C1 segment of cervical spinal cord (tissue), 14 donors: ENCODE measurements around the gene LMO2.
"Not testable (repeated sequence)": the region's sequence is repeated elsewhere in the genome, so short reads cannot be mapped to it uniquely, and the experiment has no call there.

Source experiments
- DNase-seq, 14 donors: peaks; one replicate each; lab custom pipeline; 2025; lab: John Stamatoyannopoulos, UW

Gene LMO2

GRCh38 chr11:33891714-33892327 lies at the start of gene LMO2:
LMO2 (minus strand) TSS chr11:33892076; CDS start chr11:33869716, 22,360 bp downstream.
- DNase-seq, result peak in 5 of 14 donors; percentile 26 to 59 (median 39)

DNA sequence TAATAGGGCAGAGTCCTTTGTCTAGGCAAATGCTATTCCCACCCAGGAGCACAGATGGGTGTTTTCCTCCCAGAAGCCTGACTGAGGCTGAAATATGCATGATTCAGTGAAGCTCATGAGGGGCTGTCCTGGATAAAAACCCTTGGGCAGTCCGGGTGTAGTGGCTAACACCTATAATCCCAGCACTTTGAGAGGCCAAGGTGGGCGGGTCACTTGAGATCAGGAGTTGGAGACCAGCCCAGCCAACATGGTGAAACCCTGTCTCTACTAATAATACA lies 48.6 kb upstream of the LMO2 start:
- no peak for DNase-seq

DNA sequence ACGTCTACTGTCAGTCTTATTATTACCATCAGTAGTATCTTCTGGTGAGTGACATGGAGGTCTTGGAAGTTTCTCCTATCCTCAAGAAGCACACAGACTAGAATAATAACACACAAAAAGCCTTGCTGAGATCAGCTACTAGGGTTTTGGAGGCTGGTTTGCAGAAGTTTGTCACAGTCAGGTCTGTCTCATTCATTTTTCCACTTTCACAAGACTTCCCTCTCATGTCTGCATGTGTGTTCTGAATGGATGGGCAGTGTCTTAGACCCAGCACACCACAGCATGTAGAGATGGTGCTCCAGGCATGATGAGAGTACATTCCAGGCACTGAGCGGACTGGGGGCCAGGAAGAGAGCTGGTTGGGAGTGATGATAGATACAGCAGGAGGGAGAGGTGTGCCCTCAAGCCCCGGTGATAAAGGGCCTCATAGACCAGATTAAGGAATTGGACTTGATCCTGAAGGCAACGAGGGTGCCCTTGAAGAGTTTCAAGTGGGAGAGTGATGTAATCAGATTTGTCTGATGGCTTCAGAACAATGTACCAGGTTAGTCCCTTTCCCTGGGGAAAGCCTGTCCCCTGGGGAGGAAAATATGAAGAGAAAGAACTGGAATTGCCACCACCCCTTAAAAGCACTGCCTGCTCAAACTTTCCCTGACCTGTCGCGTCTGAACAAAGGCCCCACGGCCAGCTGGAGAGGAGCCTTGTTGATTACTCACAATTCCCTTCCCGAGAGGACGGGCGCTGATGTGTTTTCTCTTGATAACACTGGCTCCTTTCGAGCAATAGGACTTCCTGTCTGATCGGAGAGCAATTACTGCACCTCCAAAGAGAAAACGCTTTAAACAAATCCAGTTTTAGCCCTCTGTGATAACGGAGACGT lies 45.1 kb upstream of the LMO2 start:
- DNase-seq, result no peak

DNA sequence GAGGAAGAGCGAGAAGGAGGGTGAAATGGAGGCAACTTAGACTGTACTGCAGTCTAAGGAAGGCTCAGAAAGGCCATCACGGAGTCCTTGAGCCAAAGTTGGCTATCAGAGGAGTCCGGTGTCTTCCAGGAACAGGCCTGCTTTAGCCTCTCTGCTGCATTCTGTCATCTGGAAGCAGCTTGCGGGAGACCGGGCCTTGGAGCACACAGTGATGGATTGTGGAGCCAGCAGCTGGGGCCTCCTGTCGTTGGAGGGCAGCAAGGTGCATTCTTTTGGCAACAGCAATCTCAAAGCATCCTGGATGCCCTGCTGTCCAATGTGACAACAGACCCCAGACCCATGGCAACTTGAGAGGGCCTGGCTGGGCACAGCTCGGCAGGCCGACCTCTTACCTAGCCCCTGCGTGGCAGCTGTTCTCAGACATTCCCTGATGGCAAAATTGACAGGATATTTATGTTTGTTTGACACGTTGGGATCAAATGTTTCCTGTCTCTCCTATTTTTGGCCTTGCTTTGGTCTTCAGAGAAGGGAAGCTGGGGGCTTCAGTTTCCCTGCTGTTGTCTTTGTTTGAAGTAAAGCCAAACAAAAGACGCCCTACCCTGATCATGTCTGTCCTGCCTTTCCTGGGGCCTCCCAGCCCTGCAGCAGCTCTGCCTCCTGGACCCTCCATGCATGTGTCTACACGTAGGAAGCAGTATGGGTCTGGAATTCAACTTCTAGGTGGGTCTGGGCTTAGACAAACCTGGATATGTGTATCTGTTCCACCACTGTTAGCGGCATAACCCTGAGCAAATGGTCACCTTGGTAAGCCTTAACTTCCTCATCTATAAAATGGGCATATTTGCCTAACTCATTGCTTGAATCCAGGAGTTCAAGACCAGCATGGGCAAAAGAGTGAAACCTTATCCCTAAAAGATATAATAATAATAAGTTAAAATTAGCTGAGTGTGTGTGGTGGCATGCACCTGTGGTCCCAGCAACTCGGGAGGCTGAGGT lies 43.9 kb upstream of the LMO2 start:
- no peak for DNase-seq

GRCh38 chr11:33935005-33935404 lies 43.1 kb upstream of the LMO2 start:
- no peak for DNase-seq

DNA sequence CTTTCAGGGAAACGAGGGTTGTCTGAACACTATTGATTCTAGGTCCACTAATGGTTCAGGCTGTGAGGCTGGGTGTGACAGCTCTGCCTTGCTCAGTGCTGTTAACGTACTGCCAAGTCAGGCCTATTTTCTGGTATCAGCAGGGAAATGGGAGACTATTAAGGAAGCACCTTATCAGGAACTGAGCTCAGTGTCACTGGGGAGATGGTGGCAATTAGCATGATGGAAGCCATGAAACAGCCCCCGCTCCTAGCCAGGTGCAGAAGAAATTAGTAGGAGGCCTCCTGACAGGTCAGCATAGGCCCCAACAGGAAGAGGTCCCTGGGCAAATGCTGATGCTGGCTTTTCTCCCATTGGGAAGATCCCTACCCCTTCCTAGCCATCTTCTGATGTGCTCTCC lies 42.6 kb upstream of the LMO2 start:
- DNase-seq, result no peak

GRCh38 chr11:33933602-33934001 lies 41.7 kb upstream of the LMO2 start:
- no peak for DNase-seq

DNA sequence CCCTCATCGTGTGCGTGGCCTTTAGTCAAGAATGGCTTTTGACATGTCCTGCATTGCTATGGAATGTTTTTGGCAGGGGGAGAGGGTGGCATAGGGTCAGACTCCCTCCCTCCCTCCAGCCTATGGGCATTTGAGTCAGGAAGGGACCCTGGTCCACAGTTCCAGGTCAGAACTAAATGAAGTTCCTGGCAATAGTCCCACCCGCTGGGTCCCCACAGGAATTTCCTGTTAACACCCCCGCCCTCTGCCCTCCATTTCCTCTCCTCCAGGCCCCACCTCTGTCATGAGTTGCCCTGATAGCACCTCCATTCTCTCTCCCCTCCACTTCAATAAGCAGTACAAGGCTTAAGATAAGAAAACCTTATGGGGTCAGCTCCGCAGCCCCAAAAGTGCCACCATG lies 40.8 kb upstream of the LMO2 start:
- no peak for DNase-seq

DNA sequence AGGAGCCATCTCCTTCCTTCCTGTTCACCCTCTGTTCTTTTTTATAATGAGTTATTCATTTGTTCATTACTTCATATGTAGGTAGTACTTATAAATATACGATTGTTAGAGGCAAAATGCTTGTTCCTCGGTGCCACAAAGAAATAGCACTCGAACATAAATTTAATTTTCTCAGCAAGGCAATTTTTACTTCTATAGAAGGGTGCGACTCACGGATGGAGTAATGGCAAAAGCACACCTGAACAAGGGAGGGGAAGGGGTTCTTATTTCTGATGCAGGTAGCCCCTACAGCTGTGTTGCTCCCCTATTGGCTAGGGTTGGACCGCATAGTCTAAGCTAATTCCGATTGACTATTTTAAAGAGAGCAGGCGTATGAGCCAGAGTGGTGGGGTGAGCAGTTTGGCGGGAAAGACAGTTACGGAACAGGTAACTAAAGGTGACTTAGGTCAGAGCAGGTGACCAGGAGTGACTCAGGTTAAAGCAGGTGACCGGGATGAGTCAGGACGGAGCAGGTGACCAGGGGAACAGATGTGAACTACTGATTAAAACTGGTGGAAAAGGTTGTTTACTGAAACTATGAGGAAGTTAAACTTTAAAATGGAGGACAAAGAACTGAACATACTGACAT lies 40.0 kb upstream of the LMO2 start:
- not testable (repeated sequence) for DNase-seq

GRCh38 chr11:33931067-33931466 lies 39.2 kb upstream of the LMO2 start:
- DNase-seq, result no peak

- peak in 4 of 14 donors; percentile 6 to 28 (median 12) for DNase-seq
Measured at GRCh38 chr11:33930317-33931021, 38.6 kb upstream of the LMO2 start.

GRCh38 chr11:33928564-33928963 lies 36.7 kb upstream of the LMO2 start:
- no peak for DNase-seq

GRCh38 chr11:33926671-33927552 lies 35.0 kb upstream of the LMO2 start:
- no peak for DNase-seq

DNA sequence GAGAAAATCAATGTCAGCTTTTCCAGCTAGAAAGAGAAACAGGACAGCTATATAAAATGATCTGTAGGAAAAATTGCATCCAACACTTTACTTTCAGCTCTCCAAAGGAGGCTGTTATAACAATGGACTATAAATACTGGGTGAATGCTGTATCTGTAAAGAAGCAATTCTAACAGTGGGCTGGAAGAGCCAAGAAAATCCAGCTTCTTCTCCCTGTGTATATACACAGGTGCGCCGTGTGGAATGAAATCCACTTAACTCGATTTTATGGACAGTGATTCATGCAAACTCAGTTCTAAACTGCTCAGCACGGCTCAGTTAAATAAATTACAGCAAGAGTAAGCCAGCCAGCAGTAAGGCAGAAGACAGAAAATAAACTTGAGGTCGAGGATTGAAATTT lies 32.5 kb upstream of the LMO2 start:
- DNase-seq, result no peak

DNA sequence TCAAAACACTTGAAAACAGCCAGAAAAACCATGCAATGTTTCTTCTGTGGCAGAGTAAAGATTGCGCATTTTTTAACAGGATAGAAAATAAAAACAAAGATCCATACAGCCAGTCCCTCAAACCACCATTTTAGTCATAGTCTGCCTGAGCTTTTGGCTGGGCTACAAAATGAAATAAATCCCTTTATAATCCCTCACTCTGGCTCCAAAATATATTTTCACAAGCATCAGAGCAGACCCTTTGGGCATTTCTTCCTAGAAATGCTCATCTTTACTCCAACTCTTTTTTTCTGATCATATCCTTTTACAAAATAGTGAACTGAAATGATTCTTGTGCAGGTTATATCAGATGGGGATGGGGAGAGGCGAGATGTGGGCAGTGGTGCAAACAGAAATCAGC lies 31.8 kb upstream of the LMO2 start:
- no peak for DNase-seq

DNA sequence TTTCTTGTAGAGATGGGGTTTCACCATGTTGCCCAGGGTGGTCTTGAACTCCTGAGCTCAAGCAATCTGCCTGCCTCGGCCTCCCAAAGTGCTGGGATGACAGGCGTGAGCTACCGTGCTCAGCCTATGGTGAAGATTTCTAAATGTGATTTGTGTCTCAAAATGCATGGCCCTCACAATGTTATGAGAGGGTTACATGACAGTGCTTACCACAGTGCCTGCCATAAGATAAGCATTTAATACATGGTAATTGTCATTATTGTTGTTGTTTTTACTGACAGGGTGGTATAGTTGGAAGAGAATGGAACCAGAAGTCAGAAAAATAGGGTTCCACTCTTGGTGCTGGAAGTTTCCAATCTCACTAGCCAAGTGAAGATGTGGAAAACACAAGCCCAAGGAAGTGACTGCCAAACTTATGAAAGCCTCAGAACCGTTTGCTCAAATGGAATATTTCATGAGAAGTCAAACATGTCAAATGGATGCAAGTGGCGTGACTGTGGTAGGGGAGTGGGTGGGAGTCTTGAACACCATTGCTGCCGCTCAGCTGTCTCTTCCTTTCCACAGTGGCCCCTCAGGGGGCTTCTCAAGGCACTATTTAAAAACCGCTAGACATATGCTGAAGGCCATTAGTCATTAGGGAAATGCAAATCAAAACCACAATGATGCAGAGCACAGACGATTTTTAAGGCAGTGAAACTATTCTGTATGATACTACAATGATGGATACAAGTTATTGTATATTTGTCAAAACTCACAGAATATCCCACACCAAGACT lies 29.1 kb upstream of the LMO2 start:
- DNase-seq, result no peak

DNA sequence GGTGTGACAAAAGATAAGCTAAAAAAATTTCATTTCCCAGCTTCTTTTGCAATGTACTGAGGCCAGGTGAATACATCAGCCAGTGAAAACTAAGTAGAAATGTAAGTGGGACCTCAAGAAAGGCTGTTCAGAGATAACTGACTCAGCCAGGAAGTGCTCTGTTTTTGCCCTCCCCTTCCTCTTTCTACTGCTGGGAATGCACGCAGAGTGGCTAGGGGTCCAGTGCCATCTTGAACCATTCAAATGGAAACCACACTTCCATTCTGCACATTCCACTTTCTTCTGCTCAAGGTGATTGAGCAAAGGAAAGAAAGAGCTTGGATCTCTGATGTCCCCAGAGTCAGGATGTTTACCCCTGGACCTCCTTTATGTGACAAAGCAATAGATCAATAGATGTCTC lies 27.8 kb upstream of the LMO2 start:
- no peak for DNase-seq

GRCh38 chr11:33917402-33917801 lies 25.5 kb upstream of the LMO2 start:
- not testable (repeated sequence) for DNase-seq

GRCh38 chr11:33916736-33917135 lies 24.9 kb upstream of the LMO2 start:
- DNase-seq, result no peak
